Measurements from ENCODE around the gene ITPR3. TPM values are rescaled to one million over a fixed set of nuclear protein-coding genes. Genes with fewer than 3 reads are reported as not detected.

Gene ITPR3
- polyA plus RNA-seq, 1 of the 3 experiments (the other 2 are of a cell fraction) = 8.1 TPM

DNA sequence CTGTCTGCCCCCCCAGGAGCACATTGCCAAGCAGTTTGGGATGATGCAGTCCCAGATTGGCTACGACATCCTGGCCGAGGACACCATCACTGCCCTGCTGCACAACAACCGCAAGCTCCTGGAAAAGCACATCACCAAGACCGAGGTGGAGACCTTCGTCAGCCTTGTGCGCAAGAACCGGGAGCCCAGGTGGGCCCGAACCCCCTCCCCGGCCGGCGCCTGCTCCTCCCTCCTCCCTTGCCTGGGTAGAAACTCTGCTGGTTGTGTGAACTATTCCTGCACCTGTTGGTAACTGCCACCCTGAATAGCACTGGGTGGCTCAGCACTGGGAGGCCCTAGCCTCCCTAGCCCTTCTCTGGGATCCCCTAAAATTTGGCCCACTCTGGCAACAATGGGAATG, 46.7 kb downstream of the ITPR3 start:
- Histone ChIP-seq H3K4me2 (no peak overlapping the region), H3K27ac (ENCODE audit: low read depth in 2 of 2, low read length in 1 of 2) (no peak overlapping the region), H3K27me3 (ENCODE audit: insufficient read depth) (no peaks in the 10 kb centered on the region), H3F3A (replicated peaks; ENCODE audit: insufficient read depth) (no peaks in the 10 kb centered on the region), H3K79me2 (ENCODE audit: insufficient read depth) (no peaks in the 10 kb centered on the region), H2AFZ (ENCODE audit: low read depth) (no peak overlapping the region), H3K4me1 (ENCODE audit: control insufficient read depth in 1 of 2, insufficient read depth in 2 of 2, low read depth in 1 of 2, low read length in 1 of 2) (peaks cover 0 to 4% of the 10 kb centered on the region in 2 experiments; a peak in 1 of 4 replicates), H4K20me1 (ENCODE audit: insufficient read depth) (no peaks in the 10 kb centered on the region), H3K9me2 (no peaks in the 10 kb centered on the region), H3K9ac (no peak overlapping the region), H3K36me3 (replicated peaks in 1 of 2; ENCODE audit: control insufficient read depth in 1 of 2, insufficient read depth in 2 of 2, low read length in 1 of 2) (no peaks in the 10 kb centered on the region), H3K9me3 (no peaks in the 10 kb centered on the region), H3K4me3 (ENCODE audit: low read depth in 2 of 2, low read length in 1 of 2) (no peak overlapping the region)
- 99% methylated on average over 11 of the region's 11 CpGs for WGBS (ENCODE audit: low lambda C conversion rate)
- no peak for DNase-seq
- TF ChIP-seq CHD2 (IDR thresholded peaks at IDR 0.05; ENCODE audit: low read length, partially characterized antibody) (no peak), RXRA (IDR thresholded peaks at IDR 0.05; ENCODE audit: borderline replicate concordance, low read depth) (no peak)
- POLR2A ChIA-PET = no interaction called here
- CTCF ChIA-PET = interaction anchor here (1.0 to 3.6 kb wide), 2 partner anchors 24 to 33 kb away, joined by 3 to 16 read pairs; no protein-coding TSS in a partner anchor

DNA sequence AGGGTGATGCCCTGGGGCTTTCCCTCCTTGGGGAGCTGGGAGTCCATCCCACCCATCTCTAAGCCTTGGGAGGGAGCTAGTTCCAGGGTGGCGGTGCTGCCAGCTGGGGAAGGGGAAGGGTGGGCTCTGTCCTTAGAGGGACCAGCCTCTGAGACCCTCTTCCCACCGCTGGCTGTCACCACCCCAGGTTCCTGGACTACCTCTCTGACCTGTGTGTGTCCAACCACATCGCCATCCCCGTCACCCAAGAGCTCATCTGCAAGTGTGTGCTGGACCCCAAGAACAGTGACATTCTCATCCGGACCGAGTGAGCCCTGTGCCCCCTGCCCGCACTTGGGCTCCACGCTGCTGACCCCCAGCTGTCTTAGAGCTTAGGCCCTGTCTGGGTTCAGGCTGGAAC, 47.2 kb downstream of the ITPR3 start:
- no peaks in the 10 kb centered on the region for H3K36me3 ChIP-seq (replicated peaks in 1 of 2; ENCODE audit: control insufficient read depth in 1 of 2, insufficient read depth in 2 of 2, low read length in 1 of 2)
- H3K4me1 ChIP-seq (ENCODE audit: control insufficient read depth in 1 of 2, insufficient read depth in 2 of 2, low read depth in 1 of 2, low read length in 1 of 2) = peaks cover 0 to 4% of the 10 kb centered on the region in 2 experiments; a peak in 3 of 4 replicates
- CTCF ChIA-PET = interaction anchor here (0.9 to 3.6 kb wide), 4 partner anchors 24 to 83 kb away, joined by 3 to 16 read pairs (median 4); no protein-coding TSS in a partner anchor
- no peak for TF ChIP-seq MXI1 (IDR thresholded peaks at IDR 0.05; ENCODE audit: low read depth, low read length)
- no peak for TF ChIP-seq TEAD4 (IDR thresholded peaks at IDR 0.05; ENCODE audit: borderline replicate concordance, insufficient read depth)
- H3K79me2 ChIP-seq (ENCODE audit: insufficient read depth) = no peaks in the 10 kb centered on the region
- H3K27me3 ChIP-seq (ENCODE audit: insufficient read depth) = no peaks in the 10 kb centered on the region
- no peak overlapping the region for H3K4me2 ChIP-seq
- H3K9me3 ChIP-seq = no peaks in the 10 kb centered on the region
- no peak overlapping the region for H3K4me3 ChIP-seq (ENCODE audit: low read depth in 2 of 2, low read length in 1 of 2)
- no peak overlapping the region for H3K9ac ChIP-seq
- POLR2A ChIA-PET = no interaction called here
- H4K20me1 ChIP-seq (ENCODE audit: insufficient read depth) = no peaks in the 10 kb centered on the region
- 96% methylated on average over 8 of the region's 8 CpGs for WGBS (ENCODE audit: low lambda C conversion rate)
- no peak overlapping the region for H3K27ac ChIP-seq (ENCODE audit: low read depth in 2 of 2, low read length in 1 of 2)
- no peak for DNase-seq
- H3K9me2 ChIP-seq = no peaks in the 10 kb centered on the region
- no peak overlapping the region for H2AFZ ChIP-seq (ENCODE audit: low read depth)
- no peaks in the 10 kb centered on the region for H3F3A ChIP-seq (replicated peaks; ENCODE audit: insufficient read depth)

DNA sequence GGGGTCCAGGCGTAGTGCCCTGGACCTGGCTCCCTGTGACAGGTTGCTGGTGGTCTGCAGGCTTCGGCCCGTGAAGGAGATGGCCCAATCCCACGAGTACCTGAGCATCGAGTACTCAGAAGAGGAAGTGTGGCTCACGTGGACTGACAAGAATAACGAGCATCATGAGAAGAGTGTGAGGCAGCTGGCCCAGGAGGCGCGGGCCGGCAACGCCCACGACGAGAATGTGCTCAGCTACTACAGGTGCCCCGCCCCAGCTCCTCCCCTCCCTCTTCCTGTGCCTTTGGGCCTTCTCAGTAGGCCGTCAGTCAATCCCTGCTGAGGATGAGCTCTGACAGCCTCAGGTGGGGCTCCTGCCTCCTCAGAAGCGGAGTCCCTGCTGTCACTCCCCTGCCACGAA, 47.8 kb downstream of the ITPR3 start:
- Histone ChIP-seq H3F3A (replicated peaks; ENCODE audit: insufficient read depth) (no peaks in the 10 kb centered on the region), H3K9me3 (no peaks in the 10 kb centered on the region), H3K79me2 (ENCODE audit: insufficient read depth) (no peaks in the 10 kb centered on the region), H3K27ac (ENCODE audit: low read depth in 2 of 2, low read length in 1 of 2) (no peak overlapping the region), H3K9ac (no peak overlapping the region), H4K20me1 (ENCODE audit: insufficient read depth) (no peaks in the 10 kb centered on the region), H3K4me1 (ENCODE audit: control insufficient read depth in 1 of 2, insufficient read depth in 2 of 2, low read depth in 1 of 2, low read length in 1 of 2) (peaks cover 0 to 4% of the 10 kb centered on the region in 2 experiments; a peak in 3 of 4 replicates), H3K36me3 (replicated peaks in 1 of 2; ENCODE audit: control insufficient read depth in 1 of 2, insufficient read depth in 2 of 2, low read length in 1 of 2) (no peaks in the 10 kb centered on the region), H3K27me3 (ENCODE audit: insufficient read depth) (no peaks in the 10 kb centered on the region), H3K9me2 (no peaks in the 10 kb centered on the region), H3K4me2 (no peak overlapping the region), H2AFZ (ENCODE audit: low read depth) (no peak overlapping the region), H3K4me3 (ENCODE audit: low read depth in 2 of 2, low read length in 1 of 2) (no peak overlapping the region)
- WGBS (ENCODE audit: low lambda C conversion rate) = 92% methylated on average over 16 of the region's 17 CpGs
- no peak for TF ChIP-seq RFX5 (IDR thresholded peaks at IDR 0.05; ENCODE audit: low read length)
- no peak for TF ChIP-seq ELF1 (IDR thresholded peaks at IDR 0.05)
- TF ChIP-seq, protein P1, sequence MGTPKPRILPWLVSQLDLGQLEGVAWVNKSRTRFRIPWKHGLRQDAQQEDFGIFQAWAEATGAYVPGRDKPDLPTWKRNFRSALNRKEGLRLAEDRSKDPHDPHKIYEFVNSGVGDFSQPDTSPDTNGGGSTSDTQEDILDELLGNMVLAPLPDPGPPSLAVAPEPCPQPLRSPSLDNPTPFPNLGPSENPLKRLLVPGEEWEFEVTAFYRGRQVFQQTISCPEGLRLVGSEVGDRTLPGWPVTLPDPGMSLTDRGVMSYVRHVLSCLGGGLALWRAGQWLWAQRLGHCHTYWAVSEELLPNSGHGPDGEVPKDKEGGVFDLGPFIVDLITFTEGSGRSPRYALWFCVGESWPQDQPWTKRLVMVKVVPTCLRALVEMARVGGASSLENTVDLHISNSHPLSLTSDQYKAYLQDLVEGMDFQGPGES (IDR thresholded peaks at IDR 0.05; ENCODE audit: low read depth, low read length) = no peak
- TF ChIP-seq EP300 (IDR thresholded peaks at IDR 0.05; ENCODE audit: borderline replicate concordance in 1 of 2, low read depth in 1 of 2, low read length in 1 of 2) = no peak
- no peak for TF ChIP-seq EZH2phosphoT487 (IDR thresholded peaks at IDR 0.05; ENCODE audit: borderline replicate concordance, low read depth)
- TF ChIP-seq, protein P2, sequence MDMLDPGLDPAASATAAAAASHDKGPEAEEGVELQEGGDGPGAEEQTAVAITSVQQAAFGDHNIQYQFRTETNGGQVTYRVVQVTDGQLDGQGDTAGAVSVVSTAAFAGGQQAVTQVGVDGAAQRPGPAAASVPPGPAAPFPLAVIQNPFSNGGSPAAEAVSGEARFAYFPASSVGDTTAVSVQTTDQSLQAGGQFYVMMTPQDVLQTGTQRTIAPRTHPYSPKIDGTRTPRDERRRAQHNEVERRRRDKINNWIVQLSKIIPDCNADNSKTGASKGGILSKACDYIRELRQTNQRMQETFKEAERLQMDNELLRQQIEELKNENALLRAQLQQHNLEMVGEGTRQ (IDR thresholded peaks at IDR 0.05; ENCODE audit: borderline replicate concordance, low read depth, low read length) = no peak
- no peak for TF ChIP-seq TCF12 (IDR thresholded peaks at IDR 0.05)
- TF ChIP-seq POLR2AphosphoS5 (IDR thresholded peaks at IDR 0.05; ENCODE audit: low read depth, low read length) = no peak
- TF ChIP-seq TAF1 (IDR thresholded peaks at IDR 0.05; ENCODE audit: borderline replicate concordance, low read depth, low read length) = no peak
- TF ChIP-seq NFIC (IDR thresholded peaks at IDR 0.05; ENCODE audit: borderline replicate concordance) = no peak
- TF ChIP-seq, protein P3, sequence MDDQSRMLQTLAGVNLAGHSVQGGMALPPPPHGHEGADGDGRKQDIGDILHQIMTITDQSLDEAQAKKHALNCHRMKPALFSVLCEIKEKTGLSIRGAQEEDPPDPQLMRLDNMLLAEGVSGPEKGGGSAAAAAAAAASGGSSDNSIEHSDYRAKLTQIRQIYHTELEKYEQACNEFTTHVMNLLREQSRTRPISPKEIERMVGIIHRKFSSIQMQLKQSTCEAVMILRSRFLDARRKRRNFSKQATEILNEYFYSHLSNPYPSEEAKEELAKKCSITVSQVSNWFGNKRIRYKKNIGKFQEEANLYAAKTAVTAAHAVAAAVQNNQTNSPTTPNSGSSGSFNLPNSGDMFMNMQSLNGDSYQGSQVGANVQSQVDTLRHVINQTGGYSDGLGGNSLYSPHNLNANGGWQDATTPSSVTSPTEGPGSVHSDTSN (IDR thresholded peaks at IDR 0.05) = no peak
- TF ChIP-seq, protein P4, sequence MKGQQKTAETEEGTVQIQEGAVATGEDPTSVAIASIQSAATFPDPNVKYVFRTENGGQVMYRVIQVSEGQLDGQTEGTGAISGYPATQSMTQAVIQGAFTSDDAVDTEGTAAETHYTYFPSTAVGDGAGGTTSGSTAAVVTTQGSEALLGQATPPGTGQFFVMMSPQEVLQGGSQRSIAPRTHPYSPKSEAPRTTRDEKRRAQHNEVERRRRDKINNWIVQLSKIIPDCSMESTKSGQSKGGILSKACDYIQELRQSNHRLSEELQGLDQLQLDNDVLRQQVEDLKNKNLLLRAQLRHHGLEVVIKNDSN (IDR thresholded peaks at IDR 0.05; ENCODE audit: borderline replicate concordance, low read depth) = no peak
- TF ChIP-seq FOSL2 (IDR thresholded peaks at IDR 0.05; ENCODE audit: borderline replicate concordance, low read depth) = no peak
- no peak for TF ChIP-seq SIN3A (IDR thresholded peaks at IDR 0.05; ENCODE audit: borderline replicate concordance, low read depth, low read length)
- CTCF ChIA-PET = interaction anchor here (0.9 to 3.6 kb wide), 4 partner anchors 14 to 84 kb away, joined by 4 to 16 read pairs (median 4); no protein-coding TSS in a partner anchor
- no peak for DNase-seq
- POLR2A ChIA-PET = no interaction called here
